KG1 (cell line): ENCODE measurements around the gene FAM90A1.
"Not testable (repeated sequence)": the region's sequence is repeated elsewhere in the genome, so short reads cannot be mapped to it uniquely, and the experiment has no call there.

Experiments
- DNase-seq: peaks from one replicate; lab custom pipeline; 2025; lab: John Stamatoyannopoulos, UW

Gene FAM90A1

GRCh38 chr12:8233935-8234495 lies 6.6 kb upstream of the FAM90A1 start:
- DNase-seq = not testable (repeated sequence)

- not testable (repeated sequence) for DNase-seq
These were observed 6.0 kb upstream of the FAM90A1 start for GRCh38 chr12:8233300-8233855.

GRCh38 chr12:8231666-8232608 lies 4.5 kb upstream of the FAM90A1 start:
- not testable (repeated sequence) for DNase-seq

- not testable (repeated sequence) for DNase-seq
These were observed 3.6 kb upstream of the FAM90A1 start for GRCh38 chr12:8231049-8231448.

DNA sequence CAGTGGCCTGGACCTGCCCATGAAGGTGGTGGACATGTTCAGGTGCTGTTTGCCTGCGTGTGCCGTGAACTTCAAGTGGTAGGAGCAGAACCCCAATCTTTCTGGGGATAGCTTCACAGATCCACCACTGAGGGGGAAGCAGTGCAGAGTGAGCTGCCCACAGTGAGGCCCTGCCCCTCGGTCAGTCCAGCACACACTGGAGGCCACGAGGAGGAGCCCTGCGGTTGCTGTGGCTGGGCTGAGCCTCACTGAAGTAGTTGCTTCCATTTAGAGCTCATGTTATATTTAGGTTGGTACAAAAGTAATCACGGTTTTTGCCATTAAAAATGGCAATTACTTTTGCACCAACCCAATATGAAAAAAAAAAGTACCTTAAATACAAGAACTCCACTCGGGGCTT lies 2.1 kb upstream of the FAM90A1 start:
- DNase-seq = not testable (repeated sequence)

- not testable (repeated sequence) for DNase-seq
These were observed 1.2 kb upstream of the FAM90A1 start for GRCh38 chr12:8228607-8229006.

DNA sequence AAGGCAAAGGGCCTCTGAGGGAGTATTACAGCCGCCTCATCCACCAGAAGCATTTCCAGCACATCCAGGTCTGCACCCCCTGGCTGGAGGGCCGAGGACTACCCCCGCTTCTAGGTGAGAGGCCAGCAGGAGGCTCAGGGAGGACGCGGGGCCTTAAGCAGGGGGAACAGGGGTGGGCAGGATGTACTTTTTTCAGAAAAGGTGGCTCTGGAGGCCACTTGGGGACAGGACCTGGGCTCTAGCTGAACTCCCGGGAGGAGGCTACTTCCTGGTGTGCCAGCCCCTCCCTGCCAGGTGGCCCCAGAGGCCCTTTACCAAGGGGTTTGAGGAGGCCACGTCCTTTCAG lies 287 bp upstream of the FAM90A1 start:
- DNase-seq = not testable (repeated sequence)

- DNase-seq = no peak
These were observed 1.1 kb downstream of the FAM90A1 start for GRCh38 chr12:8226355-8226754.

DNA sequence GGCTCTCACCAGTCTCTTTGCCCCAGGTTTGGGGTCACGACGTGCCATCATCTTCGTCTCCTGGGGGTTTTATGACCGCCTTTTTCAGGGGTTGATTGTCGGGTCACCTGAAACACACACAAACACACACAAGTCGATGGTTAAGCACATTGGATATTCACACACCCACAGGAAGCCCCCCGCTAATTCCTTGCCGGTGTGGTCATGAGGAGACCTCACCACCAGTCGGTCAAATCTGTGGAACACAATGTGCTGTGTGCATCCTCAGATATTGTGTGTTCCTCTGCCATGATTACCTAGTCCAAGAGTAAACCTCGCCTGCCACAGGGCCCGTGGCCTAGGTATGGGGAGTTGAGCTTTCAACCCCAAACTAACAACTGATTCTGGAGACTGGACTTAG lies 2.6 kb downstream of the FAM90A1 start:
- DNase-seq = not testable (repeated sequence)

- DNase-seq = not testable (repeated sequence)
These were observed 3.8 kb downstream of the FAM90A1 start for GRCh38 chr12:8223646-8224045.

- DNase-seq = not testable (repeated sequence)
These were observed 5.1 kb downstream of the FAM90A1 start for GRCh38 chr12:8222303-8222702.

GRCh38 chr12:8221844-8222243 lies 5.6 kb downstream of the FAM90A1 start:
- DNase-seq = not testable (repeated sequence)

GRCh38 chr12:8221375-8221774 lies 6.0 kb downstream of the FAM90A1 start:
- not testable (repeated sequence) for DNase-seq

DNA sequence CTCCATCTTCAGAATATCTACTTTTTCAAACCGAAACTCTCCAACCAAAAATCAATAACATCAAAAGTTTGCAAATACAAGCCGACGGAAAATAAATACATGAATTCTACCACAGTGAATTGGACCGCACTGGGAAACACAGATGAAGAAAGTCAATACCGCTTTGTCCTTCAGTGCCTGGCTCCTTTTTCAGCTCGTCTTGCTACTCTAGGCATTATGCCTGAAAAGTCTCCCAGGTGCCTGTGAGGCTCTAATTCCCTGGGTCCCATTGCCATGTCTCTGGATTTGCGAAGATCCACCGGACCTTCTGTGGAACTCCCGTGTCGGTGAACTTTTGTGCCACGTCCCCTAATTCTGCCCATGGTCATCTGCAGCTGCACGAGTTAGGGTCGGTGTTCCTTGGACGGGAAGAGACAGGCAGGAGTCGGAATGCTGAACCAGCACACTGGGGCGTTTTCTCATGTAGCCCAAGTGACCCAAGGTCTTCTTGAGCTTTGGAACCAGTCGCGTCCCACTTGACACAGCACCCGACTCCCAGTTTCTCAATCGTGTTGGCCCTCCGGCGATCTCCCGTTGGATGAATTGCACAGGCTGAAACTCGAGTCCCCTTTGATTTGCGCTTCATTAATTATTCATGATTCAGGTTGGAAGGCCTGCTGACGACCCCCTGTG lies 8.6 kb downstream of the FAM90A1 start:
- DNase-seq = not testable (repeated sequence)

DNA sequence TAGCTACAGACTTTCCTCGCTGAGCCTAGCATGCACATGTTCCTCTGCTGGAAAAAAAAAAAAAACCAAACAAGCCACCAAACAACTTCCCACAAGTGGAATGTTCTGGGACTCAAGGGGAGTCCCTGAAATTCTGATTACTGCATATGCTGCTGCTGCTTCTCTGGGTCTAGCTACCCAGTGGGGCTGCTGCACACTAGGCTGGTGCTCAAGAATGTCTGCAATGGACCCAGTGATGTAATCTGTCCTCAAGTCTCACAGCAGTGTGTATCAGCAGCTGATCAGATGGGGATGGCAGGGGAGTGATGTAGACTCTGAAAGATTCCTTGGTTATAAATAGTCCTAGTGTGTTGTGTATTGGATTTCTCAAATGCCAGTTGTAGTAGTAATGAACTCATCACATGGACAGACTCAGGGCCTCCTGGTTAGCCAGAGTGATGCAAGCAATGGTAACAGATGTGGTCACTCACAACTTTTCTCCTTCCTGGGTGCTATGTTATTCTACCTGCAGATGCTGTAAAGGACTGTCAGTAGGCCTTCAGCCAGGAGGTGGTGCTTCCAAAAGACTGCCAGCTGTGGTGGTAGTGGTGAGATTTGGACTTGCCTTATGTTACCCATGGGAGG lies 29.6 kb downstream of the FAM90A1 start:
- DNase-seq = not testable (repeated sequence)

- DNase-seq = not testable (repeated sequence)
These were observed 39.3 kb downstream of the FAM90A1 start for GRCh38 chr12:8188088-8188487.

DNA sequence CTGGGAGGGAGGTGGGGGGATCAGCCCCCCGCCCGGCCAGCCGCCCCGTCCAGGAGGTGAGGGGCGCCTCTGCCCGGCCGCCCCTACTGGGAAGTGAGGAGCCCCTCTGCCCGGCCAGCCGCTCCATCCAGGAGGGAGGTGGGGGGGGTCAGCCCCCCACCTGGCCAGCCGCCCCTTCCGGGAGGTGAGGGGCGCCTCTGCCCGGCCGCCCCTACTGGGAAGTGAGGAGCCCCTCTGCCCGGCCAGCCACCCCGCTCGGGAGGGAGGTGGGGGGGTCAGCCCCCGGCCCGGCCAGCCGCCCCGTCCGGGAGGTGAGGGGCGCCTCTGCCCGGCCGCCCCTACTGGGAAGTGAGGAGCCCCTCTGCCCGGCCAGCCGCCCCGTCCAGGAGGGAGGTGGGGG lies 43.2 kb downstream of the FAM90A1 start:
- not testable (repeated sequence) for DNase-seq

GRCh38 chr12:8183346-8183745 lies 44.1 kb downstream of the FAM90A1 start:
- not testable (repeated sequence) for DNase-seq

DNA sequence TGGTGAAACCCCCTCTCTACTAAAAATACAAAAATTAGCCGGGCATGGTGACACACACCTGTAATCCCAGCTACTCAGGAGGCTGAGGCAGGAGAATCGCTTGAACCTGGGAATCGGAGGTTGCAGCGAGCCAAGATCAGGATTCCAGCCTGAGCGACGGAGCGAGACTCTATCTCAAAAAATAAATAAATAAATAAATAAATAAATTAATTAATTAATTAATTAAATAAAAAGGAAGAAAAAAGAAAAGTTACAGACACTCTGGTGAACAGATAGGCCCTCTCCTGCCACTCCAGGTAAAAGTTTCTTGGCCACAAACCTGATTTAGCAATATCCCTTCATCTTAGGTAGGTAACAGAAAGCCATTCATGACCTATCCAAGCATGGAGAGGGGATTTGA lies 44.5 kb downstream of the FAM90A1 start:
- DNase-seq = not testable (repeated sequence)

- not testable (repeated sequence) for DNase-seq
These were observed 46.1 kb downstream of the FAM90A1 start for GRCh38 chr12:8181271-8181670.

DNA sequence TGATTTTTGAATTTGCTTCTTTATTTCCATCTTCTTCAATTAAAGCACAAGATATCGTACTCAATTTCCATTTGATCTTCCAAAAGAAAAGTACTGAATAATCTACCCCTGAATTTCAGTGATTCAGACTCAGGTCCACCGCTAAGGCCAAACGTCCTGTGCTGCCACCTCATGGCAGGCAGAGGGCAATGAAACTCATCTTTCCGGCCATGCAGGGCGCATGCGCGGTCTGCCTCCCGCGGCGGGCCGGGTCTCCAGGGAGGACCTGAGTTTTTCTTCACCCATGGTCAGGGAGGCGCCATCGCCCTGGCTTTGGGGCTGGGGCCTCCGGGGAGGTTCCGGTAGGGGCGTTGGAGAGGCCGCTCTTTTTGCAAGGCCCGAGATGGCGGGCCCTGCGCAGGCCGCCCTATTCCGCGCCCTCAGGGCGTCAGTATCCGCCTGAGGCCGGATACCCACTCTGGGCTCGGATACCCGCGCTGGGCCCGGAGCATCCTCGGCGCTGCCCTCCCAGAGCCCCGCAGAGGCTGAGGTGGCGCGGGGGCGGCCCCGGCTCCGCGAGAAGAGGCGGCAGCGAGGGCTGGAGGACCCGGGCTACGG lies 47.3 kb downstream of the FAM90A1 start:
- DNase-seq = not testable (repeated sequence)
